WI38 (cell line): ENCODE results near the gene ATP6AP1.

Source experiments
- H3K4me3 ChIP-seq: 2 replicates; pipeline ENCODE4 v1.5.1; 2011; ENCODE audit warnings: low read depth, mild to moderate bottlenecking, control low read depth, low read length
- TF ChIP-seq, protein P1 (sequence below): IDR thresholded peaks from 2 replicates; pipeline ENCODE4 v1.5.1; 2012; ENCODE audit warnings: low read depth, mild to moderate bottlenecking, control low read depth, low read length

Gene ATP6AP1

DNA sequence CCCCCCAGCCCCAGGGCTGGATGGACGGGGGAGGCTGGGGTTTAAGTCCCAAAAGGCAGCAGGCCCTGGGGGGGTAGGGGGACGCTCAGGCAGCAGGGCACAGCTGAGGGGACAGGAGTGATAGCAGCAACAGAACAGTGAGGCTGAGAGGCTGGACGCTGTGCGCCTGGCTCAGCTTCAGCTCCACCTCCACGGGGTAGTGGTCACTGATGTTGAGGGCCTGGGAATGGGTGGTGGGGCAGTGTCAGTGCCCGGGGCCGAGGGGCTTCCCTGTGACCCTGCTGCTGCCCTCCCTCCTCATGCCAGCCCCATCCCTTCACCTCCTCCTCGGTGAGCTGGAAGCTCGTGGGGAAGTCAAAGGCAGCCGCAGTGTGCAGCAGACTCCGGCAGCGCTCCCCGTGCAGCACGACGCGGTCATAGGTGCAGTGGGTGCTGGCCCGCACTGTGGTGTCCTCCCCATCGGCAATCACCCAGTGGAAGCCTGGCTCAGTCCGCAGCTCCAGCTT is 25.8 kb upstream of the ATP6AP1 start:
- TF ChIP-seq, protein P1, sequence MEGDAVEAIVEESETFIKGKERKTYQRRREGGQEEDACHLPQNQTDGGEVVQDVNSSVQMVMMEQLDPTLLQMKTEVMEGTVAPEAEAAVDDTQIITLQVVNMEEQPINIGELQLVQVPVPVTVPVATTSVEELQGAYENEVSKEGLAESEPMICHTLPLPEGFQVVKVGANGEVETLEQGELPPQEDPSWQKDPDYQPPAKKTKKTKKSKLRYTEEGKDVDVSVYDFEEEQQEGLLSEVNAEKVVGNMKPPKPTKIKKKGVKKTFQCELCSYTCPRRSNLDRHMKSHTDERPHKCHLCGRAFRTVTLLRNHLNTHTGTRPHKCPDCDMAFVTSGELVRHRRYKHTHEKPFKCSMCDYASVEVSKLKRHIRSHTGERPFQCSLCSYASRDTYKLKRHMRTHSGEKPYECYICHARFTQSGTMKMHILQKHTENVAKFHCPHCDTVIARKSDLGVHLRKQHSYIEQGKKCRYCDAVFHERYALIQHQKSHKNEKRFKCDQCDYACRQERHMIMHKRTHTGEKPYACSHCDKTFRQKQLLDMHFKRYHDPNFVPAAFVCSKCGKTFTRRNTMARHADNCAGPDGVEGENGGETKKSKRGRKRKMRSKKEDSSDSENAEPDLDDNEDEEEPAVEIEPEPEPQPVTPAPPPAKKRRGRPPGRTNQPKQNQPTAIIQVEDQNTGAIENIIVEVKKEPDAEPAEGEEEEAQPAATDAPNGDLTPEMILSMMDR = no peak
- no peak overlapping the region for H3K4me3 ChIP-seq

DNA sequence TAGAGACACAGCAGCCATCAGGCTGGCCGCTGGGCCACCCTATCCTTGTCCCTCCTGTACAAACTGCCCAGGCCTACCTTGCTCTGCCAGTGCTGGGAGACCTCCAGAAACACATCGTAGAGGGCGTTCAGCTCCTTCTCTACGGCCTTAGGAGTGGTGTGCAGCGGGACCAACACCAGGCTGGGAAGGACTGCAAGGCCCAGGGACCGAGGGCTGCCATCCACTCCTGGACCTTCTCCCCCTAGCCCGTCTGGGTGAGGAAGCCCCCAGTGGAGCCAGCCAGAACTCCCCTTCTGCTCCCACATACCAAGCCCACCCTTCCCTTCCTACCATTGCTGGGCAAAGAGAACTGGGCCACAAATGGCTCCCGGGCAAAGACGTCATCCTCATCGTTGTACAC is 25.3 kb upstream of the ATP6AP1 start:
- TF ChIP-seq, protein P1 = no peak
- H3K4me3 ChIP-seq = no peak overlapping the region

DNA sequence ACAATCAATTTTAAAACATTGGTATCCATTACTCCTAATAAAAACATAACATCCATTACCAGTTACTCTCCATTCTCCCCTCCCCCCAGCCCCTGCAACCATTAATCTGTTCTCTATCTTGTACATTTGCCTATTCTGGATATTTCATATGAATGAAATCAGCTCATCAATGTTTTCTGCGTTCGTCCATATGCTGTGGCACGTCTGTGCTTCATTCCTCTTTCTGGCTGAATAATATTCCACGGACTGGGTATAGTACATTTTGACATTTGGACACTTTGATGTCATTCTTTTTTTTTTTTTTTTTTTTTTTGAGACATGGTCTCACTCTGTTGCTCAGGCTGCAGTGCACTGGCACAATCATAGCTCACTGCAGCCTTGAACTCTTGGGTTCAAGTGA is 24.6 kb upstream of the ATP6AP1 start:
- TF ChIP-seq, protein P1 = no peak
- no peak overlapping the region for H3K4me3 ChIP-seq

DNA sequence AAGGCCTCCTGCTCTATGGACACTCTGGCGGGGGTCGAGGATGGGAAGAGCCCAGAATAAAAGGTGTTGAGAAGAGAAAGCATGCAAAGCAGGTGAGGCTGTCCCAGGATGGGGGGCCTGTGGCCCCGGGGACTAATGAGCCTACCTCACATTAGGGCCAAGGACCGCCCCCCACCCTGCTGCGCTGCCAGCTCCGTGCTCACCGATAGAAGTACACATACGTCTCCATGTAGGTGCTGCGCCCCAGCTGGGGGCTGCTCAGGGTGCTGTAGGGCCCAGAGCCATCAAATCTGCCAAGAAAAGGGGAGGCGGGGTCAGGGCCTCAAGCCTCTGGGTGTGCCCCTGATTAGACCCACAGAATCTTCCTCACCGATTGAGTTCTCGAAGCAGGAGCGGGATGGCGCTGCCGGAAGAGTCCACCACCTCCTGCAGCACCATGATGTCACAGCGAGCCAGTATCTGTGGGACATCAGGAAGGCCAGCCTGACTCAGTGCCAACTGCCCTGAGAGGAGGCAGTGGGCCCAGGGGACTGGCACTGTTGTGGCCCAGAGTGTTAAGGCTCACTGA is 23.8 kb upstream of the ATP6AP1 start:
- no peak overlapping the region for H3K4me3 ChIP-seq
- TF ChIP-seq, protein P1 = no peak

DNA sequence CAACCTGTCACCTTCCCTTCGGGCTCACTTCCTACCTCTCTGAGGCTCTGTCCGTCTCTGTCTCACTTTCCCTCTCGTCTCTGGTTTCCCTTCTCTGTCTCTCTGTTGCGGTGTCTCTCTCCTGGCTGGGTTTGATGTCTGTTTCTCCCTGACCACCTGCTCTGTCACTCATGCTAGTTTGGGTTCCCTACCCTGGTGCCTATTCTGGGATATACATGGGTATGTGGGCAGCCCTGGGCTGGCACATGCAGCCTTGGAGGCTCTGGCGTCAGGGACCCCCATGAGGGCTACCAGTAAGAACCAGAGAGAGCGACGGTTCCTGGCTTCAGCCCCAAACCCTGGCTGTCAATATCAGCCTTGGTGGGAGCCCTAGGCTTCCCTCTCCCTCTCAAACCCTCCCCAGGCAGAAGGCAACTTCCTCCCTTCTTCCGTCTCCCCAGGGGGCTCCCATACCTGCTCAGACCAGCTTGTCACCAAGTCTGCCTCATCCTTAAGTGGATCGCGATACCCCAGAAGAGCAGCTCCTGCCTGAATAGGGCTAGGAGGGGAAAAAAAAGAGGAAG is 19.7 kb upstream of the ATP6AP1 start:
- peak overlapping the region; percentile 64 for H3K4me3 ChIP-seq
- TF ChIP-seq, protein P1 = no peak

- peak within 1 kb of the TSS; percentile 64 for H3K4me3 ChIP-seq
- TF ChIP-seq, protein P1 = no peak
These were observed 19.1 kb upstream of the ATP6AP1 start, which contains the start of gene DNASE1L1 for GRCh38 chrX:154409222-154409871. Gene DNASE1L1, minus strand, starts transcription at chrX:154409254. Its CDS starts 3,686 bp downstream, at chrX:154405568.

GRCh38 chrX:154411981-154412340 is 16.5 kb upstream of the ATP6AP1 start:
- peak overlapping the region; percentile 65 for H3K4me3 ChIP-seq
- TF ChIP-seq, protein P1 = no peak
